Lung (tissue), 13 donors: ENCODE results near the gene ARF4. TPM values are rescaled to one million over a fixed set of nuclear protein-coding genes. Genes with fewer than 3 reads are reported as not detected.

Source experiments
- ATAC-seq: fragments of 200-7000 bp; cut with Tn5 transposase; one replicate; pipeline ENCODE4 v1.9.1; 2020; ENCODE audit warnings: moderate number of reproducible peaks; ENCODE audit not compliant: insufficient read depth, low FRiP score
- DNase-seq, 3 donors: peaks; one replicate each; pipeline ENCODE4 v3.0.0-alpha.2; 2013 to 2017
- H3K27ac ChIP-seq, 2 donors: one replicate each; pipeline ENCODE4 v1.5.1; 2013; ENCODE audit warnings: mild to moderate bottlenecking in 2 of 2, moderate library complexity in 2 of 2, control low read depth in 1 of 2, inconsistent platforms in 1 of 2, low read depth in 1 of 2, low read length in 1 of 2
- H3K27me3 ChIP-seq, 3 donors: one replicate each; pipeline ENCODE4 v1.5.1; 2013; ENCODE audit warnings: low read length in 2 of 3; ENCODE audit not compliant: control insufficient read depth in 3 of 3, insufficient read depth in 3 of 3
- H3K36me3 ChIP-seq, 4 donors: one replicate each; pipeline ENCODE4 v1.5.1; 2013; ENCODE audit warnings: low read length in 4 of 4, mild to moderate bottlenecking in 1 of 4, moderate library complexity in 1 of 4; ENCODE audit not compliant: control insufficient read depth in 4 of 4, insufficient read depth in 4 of 4
- H3K4me1 ChIP-seq, 5 donors: one replicate each; pipeline ENCODE4 v1.5.1; 2013; ENCODE audit warnings: low read length in 5 of 5, mild to moderate bottlenecking in 2 of 5, moderate library complexity in 1 of 5; ENCODE audit not compliant: control insufficient read depth in 5 of 5, insufficient read depth in 5 of 5
- H3K4me3 ChIP-seq: one replicate; pipeline ENCODE4 v1.5.1; 2013; ENCODE audit warnings: mild to moderate bottlenecking, control low read depth, moderate library complexity
- H3K9ac ChIP-seq, 2 donors: one replicate each; pipeline ENCODE4 v1.5.1; 2013; ENCODE audit warnings: low read length in 2 of 2, control low read depth in 1 of 2; ENCODE audit not compliant: insufficient read depth in 1 of 2
- H3K9me3 ChIP-seq, 4 donors: one replicate each; pipeline ENCODE4 v1.5.1; 2013; ENCODE audit warnings: low read length in 3 of 4, mild to moderate bottlenecking in 1 of 4, moderate library complexity in 1 of 4; ENCODE audit not compliant: control insufficient read depth in 4 of 4, insufficient read depth in 3 of 4
- WGBS, 2 donors: extraction: QIAGEN DNeasy Blood & Tissue Kit; methylation state at CpG; one replicate each; pipeline ENCODE4 v1.1.7; 2013; 5-methylcytosine and 5-hydroxymethylcytosine counted together
- polyA plus RNA-seq, 2 donors: library from polyadenylated mRNA; stranded (reverse); fragments of 200-250 nt; gene quantifications; one replicate each; pipeline ENCODE4 v1.2.1, GENCODE V29; 2013
- small RNA-seq: library from RNA; depleted of rRNA; stranded (forward); fragments of <200 nt; gene quantifications from one replicate; pipeline ENCODE3, GENCODE V24; 2014; ENCODE audit warnings: low replicate concordance
- total RNA-seq, 2 donors: library from RNA; depleted of rRNA in 1 of 2; stranded (reverse); fragments of >200 nt in 1 of 2; gene quantifications; one replicate each; pipeline ENCODE4 v1.2.1, GENCODE V29; 2014 to 2021
- TF ChIP-seq, protein P1 (sequence below): IDR thresholded peaks from 2 replicates; pipeline ENCODE4 v1.5.1; 2012; ENCODE audit warnings: mild to moderate bottlenecking; ENCODE audit errors: control extremely low read depth, extremely low read depth
- donor health status: control.
- donor health status: control.
- donor health status: Bipolar disorder and iron deficiency.
- donor health status: healthy.
- donor health status: DM: yes; HTN: yes; CAD: no.

Gene ARF4
- total and polyA plus RNA-seq, 4 donors: 143 to 232 (median 195) TPM

DNA sequence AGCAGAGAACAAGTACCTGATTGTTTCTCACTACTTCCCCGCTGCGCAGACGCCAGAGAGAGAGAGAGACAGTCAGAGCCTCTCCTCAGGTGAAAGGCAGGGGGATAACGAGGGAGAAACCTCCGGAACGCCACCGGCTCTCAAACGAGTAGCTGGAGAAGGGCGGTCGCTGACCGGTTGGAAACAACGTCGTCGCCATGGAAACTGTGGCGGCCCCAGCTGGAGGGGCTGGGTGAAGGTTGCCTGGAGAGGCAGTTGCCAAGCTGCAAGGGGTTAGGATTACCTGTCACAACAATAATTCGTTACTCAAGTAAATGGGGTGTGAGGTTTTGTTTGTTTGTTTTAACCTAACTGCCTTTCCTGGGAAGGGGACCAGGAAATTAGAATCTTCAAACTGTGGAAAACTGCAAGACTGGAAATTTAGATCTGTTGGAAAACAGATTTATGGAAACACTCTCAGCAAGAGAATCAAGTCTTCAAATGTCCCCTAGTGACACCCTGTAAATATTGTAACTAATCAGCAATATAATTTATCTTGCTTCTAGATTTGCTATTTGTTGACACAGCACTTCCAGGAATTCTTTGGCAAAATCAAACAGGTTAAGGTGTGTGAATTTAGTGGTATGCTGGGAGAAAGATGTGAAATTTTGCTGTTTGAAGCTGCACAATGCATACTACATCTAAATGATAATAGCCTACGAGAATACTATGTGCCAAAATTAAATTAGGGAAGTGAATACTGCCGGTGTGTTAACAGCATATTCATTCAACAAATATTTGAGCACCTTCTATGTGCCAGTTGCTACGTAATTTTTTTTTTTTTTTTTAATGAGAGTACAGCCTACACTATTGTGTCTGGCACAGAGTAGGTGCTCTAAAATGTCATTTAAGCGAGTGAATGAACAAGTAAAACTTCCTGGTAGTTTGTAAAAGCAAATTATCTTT, 52.7 kb downstream of the ARF4 start, which contains the start of gene DNAH12:
Gene DNAH12 (minus strand): TSS at position 164 of the 945 bp plus-strand sequence. CDS start 1,474 bp downstream, outside the sequence.
- DNase-seq: peak; percentile 79 to 86 (median 80)
- TF ChIP-seq, protein P1, sequence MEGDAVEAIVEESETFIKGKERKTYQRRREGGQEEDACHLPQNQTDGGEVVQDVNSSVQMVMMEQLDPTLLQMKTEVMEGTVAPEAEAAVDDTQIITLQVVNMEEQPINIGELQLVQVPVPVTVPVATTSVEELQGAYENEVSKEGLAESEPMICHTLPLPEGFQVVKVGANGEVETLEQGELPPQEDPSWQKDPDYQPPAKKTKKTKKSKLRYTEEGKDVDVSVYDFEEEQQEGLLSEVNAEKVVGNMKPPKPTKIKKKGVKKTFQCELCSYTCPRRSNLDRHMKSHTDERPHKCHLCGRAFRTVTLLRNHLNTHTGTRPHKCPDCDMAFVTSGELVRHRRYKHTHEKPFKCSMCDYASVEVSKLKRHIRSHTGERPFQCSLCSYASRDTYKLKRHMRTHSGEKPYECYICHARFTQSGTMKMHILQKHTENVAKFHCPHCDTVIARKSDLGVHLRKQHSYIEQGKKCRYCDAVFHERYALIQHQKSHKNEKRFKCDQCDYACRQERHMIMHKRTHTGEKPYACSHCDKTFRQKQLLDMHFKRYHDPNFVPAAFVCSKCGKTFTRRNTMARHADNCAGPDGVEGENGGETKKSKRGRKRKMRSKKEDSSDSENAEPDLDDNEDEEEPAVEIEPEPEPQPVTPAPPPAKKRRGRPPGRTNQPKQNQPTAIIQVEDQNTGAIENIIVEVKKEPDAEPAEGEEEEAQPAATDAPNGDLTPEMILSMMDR: no peak
- no peak for ATAC-seq
- Histone ChIP-seq H3K36me3 (peaks cover 0 to 1% (median 0%) of the 10 kb centered on the region in 4 donors), H3K27ac (no peak within 1 kb of the TSS), H3K4me3 (no peak within 1 kb of the TSS), H3K9ac (peak within 1 kb of the TSS in 1 of 2 donors; percentile 39), H3K9me3 (no peaks in the 10 kb centered on the region), H3K27me3 (no peaks in the 10 kb centered on the region), H3K4me1 (peaks cover 0 to 9% (median 0%) of the 10 kb centered on the region in 5 donors)
- WGBS, 2 donors: 7 to 8% methylated on average over 20 of the region's 20 CpGs

- H3K27ac ChIP-seq: no peak overlapping the region
- whole genome bisulfite sequencing, 2 donors: 96% methylated on average over 3 of the region's 3 CpGs
Measured at GRCh38 chr3:57538465-57538864, 58.7 kb downstream of the ARF4 start.

DNA sequence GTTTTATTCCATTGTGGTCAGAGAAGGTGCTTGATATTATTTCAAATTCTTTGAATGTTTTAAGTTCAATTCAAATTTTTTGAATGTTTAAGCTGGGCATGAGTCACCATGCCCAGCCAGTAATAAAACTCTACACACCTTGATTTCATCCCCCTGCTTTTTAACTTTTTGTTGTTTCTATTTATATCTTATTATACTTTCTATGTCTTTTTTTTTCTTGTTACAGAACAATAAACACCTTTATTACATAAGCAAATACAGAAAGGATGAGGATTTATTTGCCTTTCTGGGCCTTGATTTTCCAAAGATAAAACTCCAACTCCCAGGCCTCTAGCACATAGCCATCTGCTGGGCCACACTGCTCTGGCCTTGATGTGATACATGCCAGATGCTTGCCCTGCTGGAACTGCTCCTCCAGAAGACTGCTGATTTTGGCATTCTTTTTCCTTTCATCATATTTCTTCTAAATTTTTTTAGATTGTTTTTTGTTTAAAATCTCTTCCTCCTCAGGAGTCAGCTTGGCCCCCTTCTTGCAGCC, 67.0 kb downstream of the ARF4 start:
- H3K4me3 ChIP-seq: no peak overlapping the region
- DNase-seq (no peak), ATAC-seq (no peak)
- no peaks in the 10 kb centered on the region for H3K4me1 ChIP-seq
- TF ChIP-seq, protein P1: no peak
- H3K27ac ChIP-seq: no peak overlapping the region
- H3K9ac ChIP-seq: no peak overlapping the region
- no peaks in the 10 kb centered on the region for H3K27me3 ChIP-seq
- H3K9me3 ChIP-seq: peaks cover 0 to 2% (median 0%) of the 10 kb centered on the region in 4 donors
- no peaks in the 10 kb centered on the region for H3K36me3 ChIP-seq

More at GRCh38 chr3:57538465-57538864, 58.7 kb downstream of the ARF4 start:
- H3K9me3 ChIP-seq: no peaks in the 10 kb centered on the region
- H3K9ac ChIP-seq: no peak overlapping the region
- H3K4me3 ChIP-seq: no peak overlapping the region
- H3K4me1 ChIP-seq: no peaks in the 10 kb centered on the region
- H3K36me3 ChIP-seq: peaks cover 0 to 1% (median 0%) of the 10 kb centered on the region in 4 donors
- no peak for ATAC-seq
- no peak for DNase-seq
- H3K27me3 ChIP-seq: no peaks in the 10 kb centered on the region
- TF ChIP-seq, protein P1: no peak

Small RNA genes within 50 kb of the gene (small RNA-seq; reads per million reads assigned to genes)
- gene RNU6-108P (not detected), gene RNU6-483P (not detected), gene RNU6ATAC26P (not detected)

Other genes with a start within 250 kb of the ARF4 start
- 10 to 100 TPM; 13.4 to 37.8 TPM for gene DNAH12, start 53.0 kb downstream of the ARF4 start, total RNA-seq
- gene DNAH12, start 53.0 kb downstream of the ARF4 start, polyA plus RNA-seq: 1 to 10 TPM; 3.3 to 8.0 TPM
- gene PDE12, start 41.1 kb downstream of the ARF4 start, total RNA-seq: 10 to 100 TPM; 10.5 to 24.5 TPM
- gene PDE12, start 41.1 kb downstream of the ARF4 start, polyA plus RNA-seq: 1 to 10 TPM; 3.9 to 9.3 TPM
- gene DENND6A, start 95.7 kb upstream of the ARF4 start, total RNA-seq: 10 to 100 TPM; 29.6 to 53.8 TPM
- gene DENND6A, start 95.7 kb upstream of the ARF4 start, polyA plus RNA-seq: 1 to 10 TPM; 8.2 to 8.3 TPM
- gene SLMAP, start 159.0 kb upstream of the ARF4 start, total RNA-seq: 100 to 1,000 TPM in 1 of 2 donors, 10 to 100 TPM in 1; 72.4 to 118 TPM
- gene SLMAP, start 159.0 kb upstream of the ARF4 start, polyA plus RNA-seq: 10 to 100 TPM; 11.4 to 22.0 TPM